GM06990 (cell line): ENCODE data around the gene FRS2.

ENCODE experiments used
- DNase-seq: peaks from one replicate; pipeline ENCODE4 v3.0.0-alpha.2; 2011; ENCODE audit not compliant: insufficient read length; ENCODE audit errors: extremely low read depth
- H3K27me3 ChIP-seq: replicated peaks from 2 replicates; pipeline ENCODE4 v1.6.0; 2011; ENCODE audit warnings: low read length; ENCODE audit not compliant: control insufficient read depth, insufficient read depth
- H3K36me3 ChIP-seq: 2 replicates; pipeline ENCODE4 v1.5.1; 2011; ENCODE audit warnings: low read length; ENCODE audit not compliant: control insufficient read depth, insufficient read depth
- H3K4me3 ChIP-seq: replicated peaks from 2 replicates; pipeline ENCODE4 v1.5.1; 2011; ENCODE audit warnings: low read depth, mild to moderate bottlenecking, control low read depth, low read length
- CTCF ChIP-seq: IDR thresholded peaks from 2 replicates; pipeline ENCODE4 v1.5.1; 2011; ENCODE audit warnings: low read length, control low read depth, mild to moderate bottlenecking, inconsistent platforms; ENCODE audit not compliant: insufficient read depth, poor library complexity, severe bottlenecking

FRS2 gene

GRCh38 chr12:69513297-69513696, 43.1 kb downstream of the FRS2 start:
- TF ChIP-seq CTCF: no peak

DNA sequence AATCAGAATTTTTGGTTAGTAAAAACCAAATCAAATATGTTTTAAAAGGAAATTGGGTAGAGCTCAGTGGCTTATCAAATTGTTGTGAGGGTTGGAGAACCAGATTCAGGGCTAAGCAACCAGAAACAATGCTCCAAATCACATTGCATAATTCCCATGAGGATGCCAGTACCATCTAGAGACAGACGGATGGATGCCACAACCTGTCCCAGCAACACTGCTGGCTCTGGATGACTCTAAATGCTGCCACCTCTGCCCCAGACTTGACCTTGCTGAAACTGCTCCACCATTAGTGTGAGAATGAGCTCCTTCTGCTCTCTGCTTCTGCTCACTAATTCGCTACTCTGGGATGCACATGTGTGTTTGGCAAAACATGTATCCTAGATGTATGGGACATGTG, 43.9 kb downstream of the FRS2 start:
- DNase-seq: no peak
- Histone ChIP-seq H3K36me3 (no peaks in the 10 kb centered on the region), H3K27me3 (no peaks in the 10 kb centered on the region), H3K4me3 (no peak overlapping the region)
- TF ChIP-seq CTCF: no peak

More at GRCh38 chr12:69513297-69513696, 43.1 kb downstream of the FRS2 start:
- no peaks in the 10 kb centered on the region for H3K27me3 ChIP-seq
- H3K4me3 ChIP-seq: no peak overlapping the region
- DNase-seq: no peak
- no peaks in the 10 kb centered on the region for H3K36me3 ChIP-seq

DNA sequence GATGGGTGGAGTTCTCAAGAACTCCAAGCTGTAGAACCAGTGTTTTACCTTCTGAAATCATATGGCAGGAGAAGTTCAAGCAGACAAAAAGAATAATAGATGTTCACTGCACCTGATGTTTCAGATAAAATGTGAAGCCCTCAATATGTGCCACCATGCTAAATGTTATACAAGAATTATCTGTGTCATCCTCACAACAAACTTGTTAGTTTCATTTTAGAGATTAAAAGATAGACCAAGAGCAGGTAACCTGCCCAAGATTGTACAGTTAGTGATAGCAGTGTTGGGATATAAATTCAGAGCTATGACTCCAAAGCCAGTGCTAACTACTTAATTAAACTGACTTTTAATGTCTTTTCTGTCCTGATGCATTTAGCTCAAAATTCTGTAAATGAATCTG, 44.7 kb downstream of the FRS2 start:
- TF ChIP-seq CTCF: no peak
- DNase-seq: no peak
- Histone ChIP-seq H3K27me3 (no peaks in the 10 kb centered on the region), H3K4me3 (no peak overlapping the region), H3K36me3 (no peaks in the 10 kb centered on the region)

- DNase-seq: no peak
- Histone ChIP-seq H3K36me3 (no peaks in the 10 kb centered on the region), H3K27me3 (no peaks in the 10 kb centered on the region), H3K4me3 (no peak overlapping the region)
- TF ChIP-seq CTCF: no peak
Measured at GRCh38 chr12:69515394-69515930, 45.3 kb downstream of the FRS2 start.

DNA sequence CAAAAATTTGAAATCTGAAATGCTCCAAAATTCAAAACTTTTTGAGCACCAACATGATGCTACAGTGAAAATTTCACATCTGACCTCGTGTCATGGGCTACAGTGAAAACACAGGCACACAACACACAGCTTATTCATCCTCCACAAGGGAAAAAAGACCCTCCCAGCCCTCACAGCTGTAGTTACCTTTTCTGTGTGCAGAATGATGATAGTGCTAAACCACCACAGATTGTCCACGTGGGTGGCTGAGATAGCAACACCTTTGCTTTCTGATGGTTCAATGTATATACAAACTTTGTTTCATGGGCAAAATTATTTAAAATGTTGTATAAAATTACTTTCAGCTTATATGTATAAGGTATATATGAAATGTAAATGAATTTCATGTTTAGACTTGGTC, 46.8 kb downstream of the FRS2 start:
- H3K27me3 ChIP-seq: no peaks in the 10 kb centered on the region
- H3K36me3 ChIP-seq: no peaks in the 10 kb centered on the region
- DNase-seq: no peak
- no peak for TF ChIP-seq CTCF
- H3K4me3 ChIP-seq: no peak overlapping the region

DNA sequence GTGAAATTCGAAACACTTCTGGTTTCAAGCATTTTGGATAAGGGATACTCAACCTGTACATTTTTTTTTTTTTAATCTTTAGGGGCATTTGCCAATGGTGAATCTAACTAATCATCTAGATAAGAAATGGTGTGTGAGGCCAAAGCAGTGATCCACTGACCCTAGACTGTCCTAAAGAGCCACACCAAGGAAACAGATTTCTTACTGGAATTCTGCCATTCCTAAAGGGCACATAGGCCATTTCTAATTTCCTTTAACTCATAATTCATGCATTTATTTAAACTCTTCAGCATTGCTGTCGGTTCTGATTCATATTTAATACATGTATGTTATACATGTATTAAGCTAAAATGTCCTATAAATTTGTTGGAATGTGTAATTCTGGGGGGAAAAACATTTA, 47.2 kb downstream of the FRS2 start:
- H3K27me3 ChIP-seq: no peaks in the 10 kb centered on the region
- H3K4me3 ChIP-seq: no peak overlapping the region
- no peak for DNase-seq
- H3K36me3 ChIP-seq: no peaks in the 10 kb centered on the region
- no peak for TF ChIP-seq CTCF
